Mesenteric fat pad (tissue), 1 donor: ENCODE results near the gene KLF16. TPM values are rescaled to one million over a fixed set of nuclear protein-coding genes. Genes with fewer than 3 reads are reported as not detected.

ENCODE experiments used
- DNase-seq: peaks from one replicate; pipeline ENCODE4 v3.0.0-alpha.2; 2020; ENCODE audit warnings: low spot score
- microRNA-seq: library from miRNA; unstranded; fragments of <30 nt; microRNA quantifications from one replicate; pipeline ENCODE4 v1.2.0, GENCODE V29; 2020; ENCODE audit warnings: borderline number of aligned reads
- total RNA-seq: library from RNA; stranded (reverse); fragmentation: NEBNext Ultra II Directional; extraction: Animal tissue kit (Norgen Biotek cat#: 25700); gene quantifications from one replicate; pipeline ENCODE4 v1.2.1, GENCODE V29; 2021
- donor health status: DM: yes; HTN: yes; CAD: no.

KLF16 gene
- total RNA-seq, 1 donor from 2014 or later = 19.0 TPM

- no peak for DNase-seq
Measured at GRCh38 chr19:1811942-1812425, 51.4 kb downstream of the KLF16 start, which contains the start of gene ATP8B3. Gene ATP8B3, minus strand, starts transcription at chr19:1812276. Its CDS starts 540 bp downstream, at chr19:1811736.

DNA sequence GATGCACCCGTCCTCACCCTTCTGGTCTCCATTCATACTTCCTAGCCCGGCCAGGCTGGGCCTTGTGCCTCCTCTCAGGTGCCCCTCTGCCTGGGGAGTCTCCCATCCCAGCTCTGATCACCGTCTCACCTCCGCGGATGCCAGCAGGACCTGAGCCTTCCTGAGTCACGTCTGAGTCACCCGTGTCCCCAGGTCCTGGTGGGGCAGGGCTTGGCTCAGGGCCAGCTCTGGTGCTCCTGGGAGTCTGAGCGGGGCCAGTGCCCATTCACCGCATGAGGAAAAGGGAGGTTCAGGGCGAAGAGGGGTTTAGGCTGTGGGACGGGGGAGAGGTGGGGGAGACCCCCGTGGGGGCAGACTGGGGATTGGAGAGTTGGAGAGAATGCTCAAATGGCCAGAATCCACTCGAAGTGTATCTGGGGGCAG lies 51.9 kb downstream of the KLF16 start:
- no peak for DNase-seq

DNA sequence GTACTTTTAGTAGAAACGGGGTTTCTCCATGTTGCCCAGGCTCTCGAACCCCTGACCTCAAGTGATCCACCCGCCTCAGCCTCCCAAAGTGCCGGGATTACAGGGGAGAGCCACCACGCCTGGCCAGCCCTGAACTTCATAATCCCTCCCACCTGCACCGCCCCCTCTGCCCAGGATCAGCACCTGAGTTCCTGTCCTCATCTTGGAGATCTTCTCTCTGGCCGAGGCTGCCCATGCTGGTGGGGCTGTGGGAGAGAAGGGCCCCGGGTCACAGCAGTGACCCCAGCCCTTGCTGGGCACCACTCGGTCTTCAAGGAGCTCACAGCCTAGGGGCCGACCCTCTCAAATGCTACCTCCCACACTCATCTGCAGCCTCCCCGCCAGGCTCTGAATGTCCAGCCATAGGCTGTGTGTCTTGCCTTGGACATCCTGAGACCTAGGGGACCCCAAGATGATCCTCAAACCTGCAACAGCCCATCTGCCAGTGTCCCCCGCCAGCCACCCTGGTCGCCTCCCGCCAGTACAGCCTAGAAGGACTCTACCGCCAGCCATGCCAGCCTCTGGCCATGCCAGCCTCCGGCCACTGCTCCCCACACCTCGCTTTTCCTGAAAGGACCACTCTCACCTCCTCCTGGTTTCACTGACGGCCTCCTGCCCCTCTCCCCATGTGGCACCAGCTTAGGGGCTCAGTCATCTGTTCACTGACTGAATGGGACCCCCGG lies 52.8 kb downstream of the KLF16 start:
- no peak for DNase-seq

- no peak for DNase-seq
Measured at GRCh38 chr19:1809678-1810077, 53.7 kb downstream of the KLF16 start.

GRCh38 chr19:1808395-1808731 lies 55.0 kb downstream of the KLF16 start:
- DNase-seq = no peak

- DNase-seq = no peak
Measured at GRCh38 chr19:1807695-1808394, 55.5 kb downstream of the KLF16 start.

DNA sequence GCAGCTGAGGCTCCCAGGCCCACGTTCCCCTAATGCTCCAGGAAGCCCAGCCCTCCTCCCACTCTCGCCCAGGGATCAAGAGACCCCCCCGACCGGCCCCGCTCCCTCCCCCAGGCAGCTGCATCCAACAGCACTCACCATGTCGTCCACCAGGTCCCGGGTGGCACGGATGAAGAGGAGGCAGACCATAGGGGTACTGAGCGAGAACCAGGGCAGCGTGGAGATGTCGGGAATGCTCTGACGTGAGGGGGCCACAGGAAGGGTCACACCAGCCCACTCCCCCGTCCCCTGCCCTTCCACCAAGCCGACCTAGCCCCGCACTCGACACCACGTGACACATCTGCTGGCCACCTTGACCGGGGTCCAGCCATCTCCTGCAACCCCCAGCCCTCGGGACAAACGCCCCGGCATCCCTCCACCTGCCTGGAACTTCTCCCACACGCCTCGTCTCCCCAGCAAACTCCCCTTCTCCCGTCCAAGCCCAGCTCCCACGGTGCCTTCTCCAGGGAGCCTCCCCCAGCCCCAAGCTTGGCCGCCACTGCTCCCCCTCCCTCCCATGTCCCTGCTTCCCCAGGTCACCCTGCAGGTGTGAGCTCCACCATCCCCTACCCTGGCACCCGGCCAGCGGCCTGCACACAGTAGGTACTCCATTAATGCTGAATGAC lies 56.2 kb downstream of the KLF16 start:
- no peak for DNase-seq

GRCh38 chr19:1806184-1807029 lies 57.0 kb downstream of the KLF16 start:
- DNase-seq = no peak

GRCh38 chr19:1805401-1806183 lies 57.8 kb downstream of the KLF16 start:
- no peak for DNase-seq

GRCh38 chr19:1804858-1805257 lies 58.5 kb downstream of the KLF16 start:
- DNase-seq = no peak

Small RNA genes lying within 50 kb of the gene (microRNA-seq; reads per million reads assigned to microRNA genes)
- gene MIR1909 = not detected

Other genes with a start within 250 kb of the KLF16 start
- gene TCF3, start 211.0 kb downstream of the KLF16 start, total RNA-seq = 44.4 TPM
- not detected for gene ONECUT3, start 110.1 kb downstream of the KLF16 start, total RNA-seq
- gene ATP8B3, start 51.3 kb downstream of the KLF16 start, total RNA-seq = 0.80 TPM
- gene REXO1, start 15.1 kb downstream of the KLF16 start, total RNA-seq = 34.0 TPM
- 67.2 TPM for gene ABHD17A, start 21.9 kb upstream of the KLF16 start, total RNA-seq
- gene ADAT3, start 41.8 kb upstream of the KLF16 start, total RNA-seq = 6.1 TPM
- 48.4 TPM for gene SCAMP4, start 41.8 kb upstream of the KLF16 start, total RNA-seq
- 53.4 TPM for gene CSNK1G2, start 77.6 kb upstream of the KLF16 start, total RNA-seq
- gene BTBD2, start 152.1 kb upstream of the KLF16 start, total RNA-seq = 61.4 TPM
- gene MKNK2, start 187.7 kb upstream of the KLF16 start, total RNA-seq = 240 TPM
- 79.4 TPM for gene MOB3A, start 232.7 kb upstream of the KLF16 start, total RNA-seq
- 2.4 TPM for gene IZUMO4, start 233.3 kb upstream of the KLF16 start, total RNA-seq